ENCODE measurements around the gene BUB1B.

DNA sequence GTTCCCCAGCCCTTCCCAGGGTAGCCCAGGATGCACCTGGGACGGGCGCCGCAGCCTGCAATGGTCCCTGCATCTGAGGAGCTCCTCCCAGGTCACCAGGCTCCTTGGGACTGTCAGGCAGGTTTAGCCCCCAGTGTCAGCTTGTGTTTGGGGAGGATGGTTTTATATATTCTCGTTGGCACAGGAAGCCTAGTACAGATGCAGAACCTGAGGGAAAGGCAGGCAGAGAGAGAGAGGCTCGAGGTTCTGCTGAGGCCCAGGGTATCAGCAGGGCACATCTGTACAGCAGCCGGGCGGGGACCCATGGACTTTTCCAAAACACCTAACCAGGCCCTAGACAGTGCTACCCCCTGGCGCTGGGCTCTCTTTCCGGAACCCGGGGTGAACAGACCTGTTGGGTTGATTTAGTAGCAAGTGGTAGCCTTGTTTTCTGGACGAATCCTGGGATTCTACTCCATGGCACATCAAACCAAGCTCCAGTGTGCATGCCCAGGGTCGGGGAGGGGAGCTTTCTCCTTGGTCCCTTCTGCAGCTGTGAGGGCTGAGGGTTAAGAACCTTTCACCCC lies 86.6 kb downstream of the BUB1B start:
- TF ChIP-seq, protein P1, sequence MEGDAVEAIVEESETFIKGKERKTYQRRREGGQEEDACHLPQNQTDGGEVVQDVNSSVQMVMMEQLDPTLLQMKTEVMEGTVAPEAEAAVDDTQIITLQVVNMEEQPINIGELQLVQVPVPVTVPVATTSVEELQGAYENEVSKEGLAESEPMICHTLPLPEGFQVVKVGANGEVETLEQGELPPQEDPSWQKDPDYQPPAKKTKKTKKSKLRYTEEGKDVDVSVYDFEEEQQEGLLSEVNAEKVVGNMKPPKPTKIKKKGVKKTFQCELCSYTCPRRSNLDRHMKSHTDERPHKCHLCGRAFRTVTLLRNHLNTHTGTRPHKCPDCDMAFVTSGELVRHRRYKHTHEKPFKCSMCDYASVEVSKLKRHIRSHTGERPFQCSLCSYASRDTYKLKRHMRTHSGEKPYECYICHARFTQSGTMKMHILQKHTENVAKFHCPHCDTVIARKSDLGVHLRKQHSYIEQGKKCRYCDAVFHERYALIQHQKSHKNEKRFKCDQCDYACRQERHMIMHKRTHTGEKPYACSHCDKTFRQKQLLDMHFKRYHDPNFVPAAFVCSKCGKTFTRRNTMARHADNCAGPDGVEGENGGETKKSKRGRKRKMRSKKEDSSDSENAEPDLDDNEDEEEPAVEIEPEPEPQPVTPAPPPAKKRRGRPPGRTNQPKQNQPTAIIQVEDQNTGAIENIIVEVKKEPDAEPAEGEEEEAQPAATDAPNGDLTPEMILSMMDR (conservative IDR thresholded peaks at IDR 0.05): no peak
- TF ChIP-seq ZFX (IDR thresholded peaks at IDR 0.05): no peak

Data from C4-2B (cell line).